Measurements from ENCODE around the gene AMOTL2. TPM values are rescaled to one million over a fixed set of nuclear protein-coding genes. Genes with fewer than 3 reads are reported as not detected.
A peak's percentile ranks its signal among the peaks of the same experiment; 100 is the strongest.

The AMOTL2 gene
- polyA plus RNA-seq, 1 donor (not counting 4 experiments of a cell fraction or from before 2014, with no cell fraction given) = 39.8 TPM

DNA sequence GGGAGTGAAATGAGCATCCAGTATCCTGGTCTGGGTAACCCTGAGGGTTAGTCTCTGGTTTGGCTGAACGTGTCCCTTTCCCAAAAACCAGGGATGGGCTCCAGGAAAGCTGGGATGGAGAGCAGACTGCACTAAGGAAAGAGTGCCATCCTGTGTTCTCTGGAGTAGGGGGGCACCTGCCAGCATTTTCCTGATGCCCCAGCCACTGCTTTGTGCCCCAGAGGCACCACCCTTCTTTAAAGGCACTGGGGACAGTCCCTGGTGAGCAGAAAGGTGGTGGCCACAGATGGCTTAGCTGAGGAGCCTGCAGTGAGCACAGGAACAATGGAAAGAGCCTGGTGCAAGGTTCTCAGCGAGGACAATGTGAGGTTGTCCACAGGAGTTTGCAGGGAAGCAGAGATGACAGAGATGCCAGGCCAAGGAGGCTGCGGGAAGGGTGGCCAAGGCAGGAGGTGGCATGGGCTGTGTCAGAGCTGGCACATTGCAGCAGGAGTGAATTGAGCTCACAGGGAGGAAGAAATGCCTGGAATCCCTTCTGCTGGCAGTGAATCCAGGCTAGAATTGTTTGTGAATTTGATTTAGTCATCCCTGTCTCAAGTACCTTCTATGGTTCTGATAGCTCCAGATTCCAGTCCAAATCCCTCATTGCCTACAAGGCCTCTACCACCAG, 39.9 kb downstream of the AMOTL2 start:
- H3K79me2 ChIP-seq (ENCODE audit: control insufficient read depth, insufficient read depth, low read length) = no peaks in the 10 kb centered on the region
- FAIRE-seq (no peak), DNase-seq (ENCODE audit: low read depth, low spot score) (no peak)
- no peak overlapping the region for H3K4me3 ChIP-seq (ENCODE audit: control insufficient read depth in 2 of 3, extremely low read depth in 1 of 3, insufficient read depth in 2 of 3, low read depth in 1 of 3, low read length in 3 of 3)
- H3K9ac ChIP-seq (ENCODE audit: control insufficient read depth, extremely low read depth, insufficient read depth, low read length) = no peak overlapping the region
- TF ChIP-seq EZH2 (IDR thresholded peaks at IDR 0.05; ENCODE audit: low read length) = no peak
- TF ChIP-seq CTCF (optimal IDR thresholded peaks at IDR 0.05 in 1 of 3, IDR thresholded peaks at IDR 0.05 in 1 of 3, conservative IDR thresholded peaks at IDR 0.05 in 1 of 3; ENCODE audit: extremely low read depth in 1 of 3, insufficient read depth in 2 of 3, low read length in 3 of 3) = no peak
- no peaks in the 10 kb centered on the region for H3K9me1 ChIP-seq (ENCODE audit: control insufficient read depth, extremely low read depth, insufficient read depth, low read length)
- H2AFZ ChIP-seq (ENCODE audit: control insufficient read depth, low read length) = no peak overlapping the region
- no peaks in the 10 kb centered on the region for H3K9me3 ChIP-seq (ENCODE audit: control insufficient read depth, low read depth, low read length)
- no peaks in the 10 kb centered on the region for H4K20me1 ChIP-seq (ENCODE audit: control insufficient read depth, extremely low read depth, insufficient read depth, low read length)
- H3K4me1 ChIP-seq (ENCODE audit: control insufficient read depth, extremely low read depth, insufficient read depth, low read length) = peaks cover 69% of the 10 kb centered on the region
- H3K36me3 ChIP-seq (ENCODE audit: control insufficient read depth in 2 of 2, extremely low read depth in 1 of 2, insufficient read depth in 2 of 2, low read length in 2 of 2) = no peaks in the 10 kb centered on the region
- no peak overlapping the region for H3K4me2 ChIP-seq (ENCODE audit: control insufficient read depth, extremely low read depth, insufficient read depth, low read depth, low read length)
- dilution Hi-C loops (cut with MboI; ENCODE audit: extremely low pct_ligation_motif_present, low sequenced_read_pairs) = no loop called here
- H3K27ac ChIP-seq (ENCODE audit: control insufficient read depth, insufficient read depth, low read length) = no peak overlapping the region
- no peaks in the 10 kb centered on the region for H3K27me3 ChIP-seq (ENCODE audit: control insufficient read depth, extremely low read depth, insufficient read depth, low read length)

GRCh38 chr3:134333522-134334181, 40.6 kb downstream of the AMOTL2 start:
- no peak overlapping the region for H3K4me2 ChIP-seq (ENCODE audit: control insufficient read depth, extremely low read depth, insufficient read depth, low read depth, low read length)
- no peak overlapping the region for H3K9ac ChIP-seq (ENCODE audit: control insufficient read depth, extremely low read depth, insufficient read depth, low read length)
- no peaks in the 10 kb centered on the region for H3K36me3 ChIP-seq (ENCODE audit: control insufficient read depth in 2 of 2, extremely low read depth in 1 of 2, insufficient read depth in 2 of 2, low read length in 2 of 2)
- H3K9me3 ChIP-seq (ENCODE audit: control insufficient read depth, low read depth, low read length) = no peaks in the 10 kb centered on the region
- peak overlapping the region; percentile 10 for H2AFZ ChIP-seq (ENCODE audit: control insufficient read depth, low read length)
- no peaks in the 10 kb centered on the region for H3K79me2 ChIP-seq (ENCODE audit: control insufficient read depth, insufficient read depth, low read length)
- H3K4me3 ChIP-seq (ENCODE audit: control insufficient read depth in 2 of 3, extremely low read depth in 1 of 3, insufficient read depth in 2 of 3, low read depth in 1 of 3, low read length in 3 of 3) = no peak overlapping the region
- no peak overlapping the region for H3K27ac ChIP-seq (ENCODE audit: control insufficient read depth, insufficient read depth, low read length)
- no peak for TF ChIP-seq EZH2 (IDR thresholded peaks at IDR 0.05; ENCODE audit: low read length)
- no peak for TF ChIP-seq CTCF (optimal IDR thresholded peaks at IDR 0.05 in 1 of 3, IDR thresholded peaks at IDR 0.05 in 1 of 3, conservative IDR thresholded peaks at IDR 0.05 in 1 of 3; ENCODE audit: extremely low read depth in 1 of 3, insufficient read depth in 2 of 3, low read length in 3 of 3)
- H3K27me3 ChIP-seq (ENCODE audit: control insufficient read depth, extremely low read depth, insufficient read depth, low read length) = no peaks in the 10 kb centered on the region
- H4K20me1 ChIP-seq (ENCODE audit: control insufficient read depth, extremely low read depth, insufficient read depth, low read length) = no peaks in the 10 kb centered on the region
- no peaks in the 10 kb centered on the region for H3K9me1 ChIP-seq (ENCODE audit: control insufficient read depth, extremely low read depth, insufficient read depth, low read length)
- dilution Hi-C loops (cut with MboI; ENCODE audit: extremely low pct_ligation_motif_present, low sequenced_read_pairs) = no loop called here
- DNase-seq (ENCODE audit: low read depth, low spot score) (no peak), FAIRE-seq (peak; percentile 56)
- peaks cover 72% of the 10 kb centered on the region for H3K4me1 ChIP-seq (ENCODE audit: control insufficient read depth, extremely low read depth, insufficient read depth, low read length)

All from keratinocyte (primary cell).